ENCODE results near the gene PTPRG.

DNA sequence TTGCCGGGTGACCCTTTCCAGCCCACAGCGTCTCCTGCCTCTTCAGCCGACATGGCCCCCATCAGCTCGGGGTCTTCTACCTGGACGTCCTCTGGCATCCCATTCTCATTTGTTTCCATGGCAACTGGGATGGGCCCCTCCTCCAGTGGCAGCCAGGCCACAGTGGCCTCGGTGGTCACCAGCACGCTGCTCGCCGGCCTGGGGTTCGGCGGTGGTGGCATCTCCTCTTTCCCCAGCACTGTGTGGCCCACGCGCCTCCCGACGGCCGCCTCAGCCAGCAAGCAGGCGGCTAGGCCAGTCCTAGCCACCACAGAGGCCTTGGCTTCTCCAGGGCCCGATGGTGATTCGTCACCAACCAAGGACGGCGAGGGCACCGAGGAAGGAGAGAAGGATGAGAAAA, 641.8 kb downstream of the PTPRG start:
- TF ChIP-seq, protein P1, sequence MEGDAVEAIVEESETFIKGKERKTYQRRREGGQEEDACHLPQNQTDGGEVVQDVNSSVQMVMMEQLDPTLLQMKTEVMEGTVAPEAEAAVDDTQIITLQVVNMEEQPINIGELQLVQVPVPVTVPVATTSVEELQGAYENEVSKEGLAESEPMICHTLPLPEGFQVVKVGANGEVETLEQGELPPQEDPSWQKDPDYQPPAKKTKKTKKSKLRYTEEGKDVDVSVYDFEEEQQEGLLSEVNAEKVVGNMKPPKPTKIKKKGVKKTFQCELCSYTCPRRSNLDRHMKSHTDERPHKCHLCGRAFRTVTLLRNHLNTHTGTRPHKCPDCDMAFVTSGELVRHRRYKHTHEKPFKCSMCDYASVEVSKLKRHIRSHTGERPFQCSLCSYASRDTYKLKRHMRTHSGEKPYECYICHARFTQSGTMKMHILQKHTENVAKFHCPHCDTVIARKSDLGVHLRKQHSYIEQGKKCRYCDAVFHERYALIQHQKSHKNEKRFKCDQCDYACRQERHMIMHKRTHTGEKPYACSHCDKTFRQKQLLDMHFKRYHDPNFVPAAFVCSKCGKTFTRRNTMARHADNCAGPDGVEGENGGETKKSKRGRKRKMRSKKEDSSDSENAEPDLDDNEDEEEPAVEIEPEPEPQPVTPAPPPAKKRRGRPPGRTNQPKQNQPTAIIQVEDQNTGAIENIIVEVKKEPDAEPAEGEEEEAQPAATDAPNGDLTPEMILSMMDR (conservative IDR thresholded peaks at IDR 0.05; ENCODE audit: low read depth, low read length) = no peak
- TF ChIP-seq EZH2 (IDR thresholded peaks at IDR 0.05; ENCODE audit: low read length, unreplicated experiment) = no peak

Measured in PC-3 (cell line).